T-helper 2 cell (primary cell): ENCODE data around the gene RPL7L1.
"Not testable (repeated sequence)": the region's sequence is repeated elsewhere in the genome, so short reads cannot be mapped to it uniquely, and the experiment has no call there.

ENCODE experiments used
- DNase-seq, 5 experiments: peaks; one replicate each; pipeline versions ENCODE4 v3.0.0 to v3.0.0-alpha.2; 2012 to 2022
- total RNA-seq, 2 donors: gene quantifications; one replicate each; lab custom pipeline; 2026; lab: John Stamatoyannopoulos, UW

Gene RPL7L1
- total RNA-seq: 73.9 to 94.5 reads per million in 2 donors

GRCh38 chr6:42879372-42880239 is at the start of gene RPL7L1:
Gene RPL7L1 (plus strand): TSS chr6:42879616. CDS start chr6:42879911, 295 bp downstream.
- peak; percentile 51 to 93 (median 75) for DNase-seq

GRCh38 chr6:42831237-42831636 is 48.2 kb upstream of the RPL7L1 start:
- DNase-seq: no peak

- no peak for DNase-seq
Measured at GRCh38 chr6:42834056-42834455, 45.4 kb upstream of the RPL7L1 start.

GRCh38 chr6:42841844-42842584 is 37.4 kb upstream of the RPL7L1 start:
- DNase-seq: no peak

- DNase-seq: no peak
Measured at GRCh38 chr6:42845327-42845694, 34.1 kb upstream of the RPL7L1 start.

- DNase-seq: no peak
Measured at GRCh38 chr6:42846505-42846904, 32.9 kb upstream of the RPL7L1 start.

GRCh38 chr6:42848700-42849099 is 30.7 kb upstream of the RPL7L1 start:
- no peak for DNase-seq

- no peak for DNase-seq
Measured at GRCh38 chr6:42851599-42851998, 27.8 kb upstream of the RPL7L1 start.

- no peak for DNase-seq
Measured at GRCh38 chr6:42860036-42860435, 19.4 kb upstream of the RPL7L1 start.

GRCh38 chr6:42860481-42860880 is 18.9 kb upstream of the RPL7L1 start:
- no peak for DNase-seq

GRCh38 chr6:42864602-42865001 is 14.8 kb upstream of the RPL7L1 start:
- no peak for DNase-seq

- no peak for DNase-seq
Measured at GRCh38 chr6:42870145-42870936, 9.1 kb upstream of the RPL7L1 start.

GRCh38 chr6:42871711-42872110 is 7.7 kb upstream of the RPL7L1 start:
- no peak for DNase-seq

GRCh38 chr6:42873313-42873712 is 6.1 kb upstream of the RPL7L1 start:
- DNase-seq: no peak

- DNase-seq: no peak
Measured at GRCh38 chr6:42877695-42878094, 1.7 kb upstream of the RPL7L1 start.

- not testable (repeated sequence) for DNase-seq
Measured at GRCh38 chr6:42880240-42880817, 913 bp downstream of the RPL7L1 start.

GRCh38 chr6:42880871-42881270 is 1.5 kb downstream of the RPL7L1 start:
- peak in 1 of 5 experiments; percentile 35 for DNase-seq

GRCh38 chr6:42885702-42886101 is 6.3 kb downstream of the RPL7L1 start:
- DNase-seq: no peak

GRCh38 chr6:42888201-42888600 is 8.8 kb downstream of the RPL7L1 start:
- DNase-seq: not testable (repeated sequence)

- peak in 1 of 5 experiments; percentile 21 for DNase-seq
Measured at GRCh38 chr6:42889815-42890214, 10.4 kb downstream of the RPL7L1 start.

- peak; percentile 59 to 96 (median 83) for DNase-seq
Measured at GRCh38 chr6:42890311-42891198, 11.1 kb downstream of the RPL7L1 start.
